ENCODE measurements around the gene KRT222. TPM values are rescaled to one million over a fixed set of nuclear protein-coding genes. Genes with fewer than 3 reads are reported as not detected.

The KRT222 gene
- total RNA-seq, 4 donors from 2014 or later = 0.79 to 1.8 (median 1.3) TPM; not detected in 1

GRCh38 chr17:40648384-40648968, 16.5 kb downstream of the KRT222 start:
- DNase-seq = no peak
- H3K36me3 ChIP-seq = peaks cover 0 to 20% (median 0%) of the 10 kb centered on the region in 3 donors
- peak overlapping the region; percentile 86 to 99 (median 86) for H3K4me3 ChIP-seq
- H3K4me1 ChIP-seq = peaks cover 11 to 47% (median 24%) of the 10 kb centered on the region in 3 donors
- TF ChIP-seq, protein P1, sequence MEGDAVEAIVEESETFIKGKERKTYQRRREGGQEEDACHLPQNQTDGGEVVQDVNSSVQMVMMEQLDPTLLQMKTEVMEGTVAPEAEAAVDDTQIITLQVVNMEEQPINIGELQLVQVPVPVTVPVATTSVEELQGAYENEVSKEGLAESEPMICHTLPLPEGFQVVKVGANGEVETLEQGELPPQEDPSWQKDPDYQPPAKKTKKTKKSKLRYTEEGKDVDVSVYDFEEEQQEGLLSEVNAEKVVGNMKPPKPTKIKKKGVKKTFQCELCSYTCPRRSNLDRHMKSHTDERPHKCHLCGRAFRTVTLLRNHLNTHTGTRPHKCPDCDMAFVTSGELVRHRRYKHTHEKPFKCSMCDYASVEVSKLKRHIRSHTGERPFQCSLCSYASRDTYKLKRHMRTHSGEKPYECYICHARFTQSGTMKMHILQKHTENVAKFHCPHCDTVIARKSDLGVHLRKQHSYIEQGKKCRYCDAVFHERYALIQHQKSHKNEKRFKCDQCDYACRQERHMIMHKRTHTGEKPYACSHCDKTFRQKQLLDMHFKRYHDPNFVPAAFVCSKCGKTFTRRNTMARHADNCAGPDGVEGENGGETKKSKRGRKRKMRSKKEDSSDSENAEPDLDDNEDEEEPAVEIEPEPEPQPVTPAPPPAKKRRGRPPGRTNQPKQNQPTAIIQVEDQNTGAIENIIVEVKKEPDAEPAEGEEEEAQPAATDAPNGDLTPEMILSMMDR (IDR thresholded peaks at IDR 0.05) = no peak
- no peak for TF ChIP-seq POLR2A (IDR thresholded peaks at IDR 0.05)
- no peaks in the 10 kb centered on the region for H3K27me3 ChIP-seq
- intact Hi-C loops (cut with DNase I) = no loop called here
- peak overlapping the region; percentile 97 to 99 (median 98) for H3K27ac ChIP-seq
- WGBS, 2 donors = 3 to 5% methylated on average over 16 to 21 of the region's 28 CpGs
- no peaks in the 10 kb centered on the region for H3K9me3 ChIP-seq

DNA sequence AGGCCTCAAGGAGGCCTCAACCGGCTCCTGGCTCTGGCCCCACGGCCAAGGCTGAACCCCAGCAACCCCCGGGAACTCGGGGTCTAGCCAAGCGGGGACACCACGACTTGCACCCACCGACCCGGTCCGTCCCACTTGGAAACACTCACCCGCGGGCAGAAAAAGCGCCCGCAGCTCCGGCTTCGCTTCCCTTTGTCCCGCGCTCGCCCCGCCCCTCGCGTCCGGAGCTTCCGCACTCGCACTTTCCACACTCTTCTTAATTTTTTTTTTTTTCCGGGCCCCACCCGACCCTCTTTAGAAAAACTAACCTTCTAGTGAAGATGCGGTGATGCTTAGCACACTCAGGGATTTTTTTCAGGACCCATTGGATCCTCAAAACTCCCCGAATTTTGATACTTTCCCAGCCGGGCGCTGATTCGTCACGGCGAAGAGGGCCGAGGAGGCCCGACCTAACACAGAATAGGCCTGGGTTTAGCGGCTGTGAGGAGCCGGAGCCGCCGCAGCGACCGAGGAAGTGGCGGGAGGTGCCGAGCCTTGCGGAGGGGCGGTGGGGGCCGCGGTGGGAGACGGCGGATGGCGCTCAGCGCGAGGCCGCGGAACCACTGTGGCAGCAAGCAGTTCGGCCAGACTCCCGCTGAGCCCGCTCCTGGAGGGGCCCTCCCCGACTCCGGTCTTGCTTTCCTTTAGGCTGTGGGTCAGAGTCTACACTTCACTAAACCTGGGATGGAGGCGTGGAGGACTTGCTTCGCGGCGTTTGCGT, 17.2 kb downstream of the KRT222 start, which contains the start of gene SMARCE1:
Gene SMARCE1 (minus strand): TSS at position 195 of the 760 bp plus-strand sequence. CDS start 2,016 bp downstream, outside the sequence.
- Histone ChIP-seq H3K36me3 (peaks cover 0 to 27% (median 0%) of the 10 kb centered on the region in 3 donors), H3K9me3 (no peaks in the 10 kb centered on the region), H3K4me1 (peaks cover 11 to 44% (median 24%) of the 10 kb centered on the region in 3 donors), H3K4me3 (peak within 1 kb of the TSS; percentile 86 to 99 (median 86)), H3K27ac (peak within 1 kb of the TSS; percentile 97 to 99 (median 98)), H3K27me3 (no peaks in the 10 kb centered on the region)
- DNase-seq = no peak
- WGBS, 2 donors = 1 to 2% methylated on average over 30 to 36 of the region's 64 CpGs
- TF ChIP-seq, protein P1 (IDR thresholded peaks at IDR 0.05) = no peak
- TF ChIP-seq POLR2A (IDR thresholded peaks at IDR 0.05) = peak in 2 of 4 donors; percentile 28 to 40
- intact Hi-C loops (cut with DNase I) = no loop called here

DNA sequence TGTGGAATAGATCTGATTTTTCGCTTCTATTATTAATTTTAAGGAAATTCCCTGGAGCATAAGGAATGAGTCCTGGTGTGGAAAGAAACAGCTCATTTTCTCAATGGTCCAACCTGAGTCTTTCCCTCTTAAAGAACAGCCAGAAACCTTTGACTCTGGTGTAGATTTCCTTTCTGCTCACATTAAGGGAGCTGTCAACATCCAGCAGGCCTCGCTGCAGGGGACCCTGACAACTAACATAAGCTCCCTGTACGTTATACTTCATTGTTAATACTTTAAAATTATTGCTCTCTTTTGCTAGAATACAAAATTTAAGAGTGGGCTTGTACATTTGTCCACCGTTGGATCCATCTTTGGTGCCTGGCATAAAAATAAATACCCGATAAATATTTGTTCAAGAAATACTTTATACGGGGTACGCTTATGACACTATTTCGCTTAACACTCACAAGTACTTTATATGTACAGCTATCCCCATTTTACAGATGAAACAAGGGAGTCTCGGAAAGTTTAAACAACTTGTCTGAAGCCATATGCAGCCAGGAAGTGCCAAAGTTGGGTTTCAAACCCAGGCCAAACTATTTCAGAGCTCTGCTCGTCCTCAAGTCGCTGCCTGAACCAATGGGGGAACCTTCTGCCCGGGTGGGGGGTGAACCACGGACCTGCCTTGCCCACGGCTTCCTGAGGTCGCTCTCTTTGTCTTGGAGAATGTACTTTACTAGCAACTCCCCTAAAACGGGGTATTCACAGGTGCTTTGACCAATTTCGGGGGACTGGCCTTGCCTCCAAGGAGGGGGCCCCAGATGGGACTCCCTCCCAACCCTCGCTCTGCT, 18.0 kb downstream of the KRT222 start:
- peak overlapping the region; percentile 86 to 99 (median 86) for H3K4me3 ChIP-seq
- TF ChIP-seq, protein P1 (IDR thresholded peaks at IDR 0.05) = no peak
- no peak for TF ChIP-seq POLR2A (IDR thresholded peaks at IDR 0.05)
- peak overlapping the region; percentile 97 to 99 (median 98) for H3K27ac ChIP-seq
- peaks cover 0 to 35% (median 0%) of the 10 kb centered on the region in 3 donors for H3K36me3 ChIP-seq
- DNase-seq = no peak
- H3K9me3 ChIP-seq = no peaks in the 10 kb centered on the region
- intact Hi-C loops (cut with DNase I) = no loop called here
- peaks cover 11 to 44% (median 24%) of the 10 kb centered on the region in 3 donors for H3K4me1 ChIP-seq
- H3K27me3 ChIP-seq = no peaks in the 10 kb centered on the region
- 12 to 13% methylated on average over 12 to 17 of the region's 18 CpGs for WGBS, 2 donors

DNA sequence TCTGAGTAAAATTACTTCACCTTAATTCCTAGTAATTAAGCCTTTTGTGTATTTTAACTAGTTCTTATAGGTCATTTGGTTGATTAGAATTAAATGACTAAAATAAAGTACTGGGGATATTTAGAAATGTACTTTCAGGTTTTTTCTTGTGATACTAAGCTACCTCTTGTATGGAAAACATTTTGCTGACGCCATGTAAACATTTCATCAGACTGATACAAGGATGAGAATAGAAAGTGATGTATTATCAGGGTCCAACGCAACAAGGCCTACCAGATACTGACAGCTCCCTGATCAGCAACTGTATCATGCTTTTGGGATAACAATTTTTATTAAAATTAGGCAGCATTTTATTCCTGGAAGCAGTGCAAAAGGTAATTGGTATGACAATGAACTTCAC, 19.0 kb downstream of the KRT222 start:
- TF ChIP-seq POLR2A (IDR thresholded peaks at IDR 0.05) = no peak
- Histone ChIP-seq H3K36me3 (peaks cover 0 to 45% (median 0%) of the 10 kb centered on the region in 3 donors), H3K4me3 (no peak overlapping the region), H3K27ac (peak overlapping the region in 1 of 4 donors; percentile 99), H3K4me1 (peaks cover 11 to 44% (median 24%) of the 10 kb centered on the region in 3 donors), H3K27me3 (no peaks in the 10 kb centered on the region), H3K9me3 (no peaks in the 10 kb centered on the region)
- WGBS, 2 donors = 73 to 81% methylated on average over 2 of the region's 2 CpGs
- intact Hi-C loops (cut with DNase I) = no loop called here
- DNase-seq = no peak

DNA sequence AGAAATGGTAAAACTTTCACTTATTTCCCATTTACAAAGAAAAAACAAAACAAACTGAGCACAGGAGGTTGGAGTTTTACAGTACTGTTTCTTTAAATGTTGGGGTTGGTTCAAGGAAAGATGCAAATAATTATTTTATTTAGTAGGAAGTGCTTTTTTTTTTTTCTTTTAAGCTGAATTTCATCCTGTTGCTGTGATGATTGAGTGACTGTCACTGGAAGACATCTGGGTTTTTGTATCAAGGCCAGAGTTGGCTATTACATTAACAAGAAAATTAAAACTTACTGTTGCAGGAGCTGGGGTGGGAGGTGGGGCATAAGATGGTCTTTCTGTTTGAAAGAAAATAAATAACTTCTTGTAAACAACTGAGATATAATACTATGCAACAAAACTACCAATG, 19.7 kb downstream of the KRT222 start:
- intact Hi-C loops (cut with DNase I) = no loop called here
- no peaks in the 10 kb centered on the region for H3K9me3 ChIP-seq
- no peak overlapping the region for H3K4me3 ChIP-seq
- no peaks in the 10 kb centered on the region for H3K27me3 ChIP-seq
- TF ChIP-seq, protein P1 (IDR thresholded peaks at IDR 0.05) = no peak
- no peak for TF ChIP-seq POLR2A (IDR thresholded peaks at IDR 0.05)
- H3K27ac ChIP-seq = no peak overlapping the region
- H3K36me3 ChIP-seq = peaks cover 0 to 52% (median 0%) of the 10 kb centered on the region in 3 donors
- peaks cover 11 to 44% (median 24%) of the 10 kb centered on the region in 3 donors for H3K4me1 ChIP-seq
- no peak for DNase-seq

Data from esophagus squamous epithelium (tissue), 5 donors.